Activated CD8-positive, alpha-beta memory T cell treated with anti-CD3 and anti-CD28 coated beads, Interleukin-2, amount 50 U/mL, for 4 hours (primary cell): Measurements from ENCODE around the gene SOX11.
"Not testable (repeated sequence)": the region's sequence is repeated elsewhere in the genome, so short reads cannot be mapped to it uniquely, and the experiment has no call there.

ENCODE experiments used
- DNase-seq: peaks from one replicate; pipeline ENCODE4 v3.0.0-alpha.2; 2020

Gene SOX11

DNA sequence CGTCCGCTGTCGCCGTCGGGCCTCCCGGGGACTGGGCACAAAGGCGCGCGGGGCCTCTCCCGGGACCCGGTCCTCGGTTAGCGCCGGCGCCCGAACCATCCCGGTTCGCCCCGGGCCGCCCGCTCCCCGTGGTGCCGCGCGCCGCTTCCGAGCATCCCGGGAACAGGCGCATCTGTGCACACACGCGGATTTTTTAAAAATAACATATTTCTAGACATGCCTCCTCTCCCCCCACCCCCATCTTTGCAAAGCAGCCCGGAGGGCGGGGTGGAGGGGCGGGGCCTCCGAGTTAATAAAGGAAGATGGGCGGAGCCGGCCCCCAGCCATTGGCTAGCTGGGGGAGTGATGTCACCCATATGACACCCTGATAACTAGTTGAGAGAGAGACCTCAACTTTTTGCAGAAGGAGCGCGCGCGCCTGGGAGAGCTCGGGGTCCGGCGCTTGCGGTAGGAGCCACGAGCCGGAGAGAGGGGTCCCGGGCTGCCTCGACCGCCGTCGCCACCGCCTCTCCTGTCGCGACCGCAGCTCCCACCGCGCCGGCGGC is at the start of gene SOX11:
Gene SOX11, plus strand, starts transcription at position 400 of the 545 bp plus-strand sequence. CDS start 338 bp downstream, outside the sequence.
- no peak for DNase-seq

GRCh38 chr2:5652734-5653133 is 39.5 kb upstream of the SOX11 start:
- DNase-seq: not testable (repeated sequence)

DNA sequence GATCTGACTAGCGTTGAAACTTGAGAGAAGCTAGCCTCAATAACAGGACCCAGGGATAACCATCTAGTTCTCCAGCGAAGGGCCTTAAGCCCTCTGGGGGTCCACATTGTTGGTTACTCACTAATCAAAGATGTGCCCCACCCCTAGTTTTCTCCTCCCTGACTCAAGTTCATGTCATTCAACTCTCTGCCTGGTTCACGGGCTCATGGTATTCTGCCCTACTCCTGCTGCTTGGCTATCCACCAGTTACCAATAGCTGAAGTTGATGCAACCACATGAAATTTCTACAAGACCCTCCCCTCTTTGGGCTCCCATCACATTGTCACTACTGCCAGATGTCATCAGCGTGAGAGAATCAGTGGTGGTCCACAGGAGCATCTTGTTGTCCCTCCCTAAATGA is 38.4 kb upstream of the SOX11 start:
- not testable (repeated sequence) for DNase-seq

GRCh38 chr2:5657231-5657630 is 35.0 kb upstream of the SOX11 start:
- no peak for DNase-seq

GRCh38 chr2:5660591-5660990 is 31.6 kb upstream of the SOX11 start:
- no peak for DNase-seq

- no peak for DNase-seq
Measured at GRCh38 chr2:5661362-5661761, 30.8 kb upstream of the SOX11 start.

DNA sequence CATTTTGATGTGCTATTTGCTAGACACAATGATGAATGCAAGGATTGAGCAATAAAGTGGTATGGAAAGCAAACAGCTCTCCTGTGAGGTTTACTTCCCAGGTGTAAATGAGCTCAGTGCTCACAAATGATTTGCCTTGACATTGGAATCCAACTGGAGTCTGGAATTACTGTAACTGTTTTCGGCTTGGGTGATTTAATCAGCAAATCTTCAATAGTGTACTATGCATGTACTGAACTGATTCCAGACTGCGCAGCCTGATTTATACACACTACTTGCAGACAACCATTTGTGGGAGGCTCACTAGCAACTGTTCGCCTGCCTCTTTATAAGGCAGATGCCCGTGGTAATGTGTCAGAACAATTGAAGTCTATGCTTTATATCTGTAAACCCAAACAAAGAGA is 27.9 kb upstream of the SOX11 start:
- DNase-seq: no peak

GRCh38 chr2:5665066-5665465 is 27.1 kb upstream of the SOX11 start:
- DNase-seq: no peak

DNA sequence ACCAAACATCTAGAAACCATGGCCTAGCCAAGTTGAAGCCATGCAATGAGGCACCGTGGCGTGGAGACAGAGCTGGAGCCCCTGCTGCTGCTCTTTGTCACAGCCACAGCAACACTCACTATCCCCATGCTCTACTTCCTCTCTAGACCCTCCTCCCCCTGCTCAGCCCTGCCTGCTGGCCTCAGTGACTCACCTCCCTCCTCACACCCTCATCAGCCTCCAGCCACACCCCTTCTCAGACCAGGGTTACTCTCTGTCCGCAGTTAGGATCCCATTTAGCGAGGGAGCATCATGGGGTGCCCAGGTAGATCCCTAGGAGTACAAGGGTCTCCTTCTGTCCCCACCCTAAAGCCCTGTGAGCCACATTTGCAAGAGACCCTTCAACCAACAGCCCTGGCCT is 25.4 kb upstream of the SOX11 start:
- DNase-seq: no peak

DNA sequence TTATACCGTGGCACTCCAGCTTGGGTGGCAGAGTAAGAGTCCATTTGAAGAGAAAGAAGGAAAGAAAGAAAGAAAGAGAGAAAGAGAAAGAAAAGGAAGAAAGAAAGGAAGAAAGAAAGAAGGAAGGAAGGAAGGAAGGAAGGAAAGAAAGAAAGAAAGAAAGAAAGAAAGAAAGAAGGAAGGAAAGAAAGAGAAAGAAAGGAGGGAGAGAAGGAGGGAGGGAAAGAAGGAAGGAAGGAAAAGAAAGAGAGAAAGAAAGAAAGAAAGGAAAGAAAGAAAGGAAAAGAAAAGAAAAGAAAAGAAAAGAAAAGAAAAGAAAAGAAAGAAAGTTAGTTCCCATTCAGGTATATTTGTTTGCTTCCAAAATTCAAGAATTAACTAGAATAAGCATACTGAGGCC is 24.5 kb upstream of the SOX11 start:
- DNase-seq: not testable (repeated sequence)

- no peak for DNase-seq
Measured at GRCh38 chr2:5668682-5669250, 23.4 kb upstream of the SOX11 start.

- no peak for DNase-seq
Measured at GRCh38 chr2:5672749-5673144, 19.4 kb upstream of the SOX11 start.

DNA sequence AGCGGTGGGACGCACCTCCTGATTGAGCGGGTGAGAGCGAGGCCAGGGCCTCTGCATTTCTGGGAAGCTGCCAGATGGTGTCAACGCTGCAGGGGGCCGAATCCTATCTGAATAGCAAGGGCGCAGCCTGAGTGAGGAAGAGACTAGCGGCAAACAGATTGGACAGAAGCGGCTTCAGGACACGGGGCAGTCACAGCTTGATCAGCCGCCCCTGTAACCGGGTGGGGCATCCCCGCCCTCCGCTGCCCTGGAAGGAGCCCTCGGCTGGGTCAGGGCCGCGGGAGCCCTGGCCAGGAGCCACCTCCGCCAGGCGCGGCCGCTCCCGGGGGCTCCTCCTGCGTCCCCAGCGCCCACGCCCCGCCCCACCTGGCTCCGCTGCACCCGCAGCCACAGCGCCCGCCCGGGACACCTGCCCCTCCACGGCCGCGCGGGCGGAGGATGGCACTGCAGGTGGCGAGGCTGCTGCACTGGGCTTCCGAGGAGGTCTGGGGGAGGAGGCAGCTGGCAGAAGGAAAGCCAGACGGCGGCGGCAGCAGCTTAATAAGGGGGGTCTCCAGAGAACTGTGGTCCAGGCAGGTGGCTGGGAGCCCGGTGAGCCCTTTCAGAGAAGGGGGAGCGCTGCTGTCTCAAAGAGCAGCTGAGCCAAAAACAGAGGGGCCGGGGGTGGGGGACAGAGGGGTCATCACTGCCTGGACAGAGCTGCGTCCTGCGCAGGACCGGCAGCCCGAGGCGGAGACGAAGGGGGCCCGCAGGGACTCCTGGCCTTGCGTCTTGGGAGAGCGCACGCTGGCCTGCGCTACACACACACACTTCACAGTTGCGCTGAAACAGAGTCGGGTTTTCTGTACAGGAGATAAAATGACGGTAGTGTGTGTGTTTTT is 18.8 kb upstream of the SOX11 start:
- no peak for DNase-seq

DNA sequence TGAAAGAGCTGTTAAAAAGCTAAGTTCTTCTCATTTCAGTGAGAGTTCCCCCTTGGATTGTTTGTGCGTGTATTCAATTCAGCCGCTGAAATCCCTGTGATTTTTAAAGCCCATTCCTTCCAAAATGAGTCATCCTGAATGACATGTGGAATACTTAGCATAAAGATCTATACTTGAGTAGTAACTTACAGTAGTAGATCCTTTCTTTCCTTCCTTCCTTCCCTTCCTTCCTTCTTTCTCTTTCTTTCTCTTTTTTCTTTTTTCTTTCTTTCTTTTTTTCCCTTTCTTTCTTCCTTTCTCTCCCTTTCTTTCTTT is 18.2 kb upstream of the SOX11 start:
- DNase-seq: no peak

DNA sequence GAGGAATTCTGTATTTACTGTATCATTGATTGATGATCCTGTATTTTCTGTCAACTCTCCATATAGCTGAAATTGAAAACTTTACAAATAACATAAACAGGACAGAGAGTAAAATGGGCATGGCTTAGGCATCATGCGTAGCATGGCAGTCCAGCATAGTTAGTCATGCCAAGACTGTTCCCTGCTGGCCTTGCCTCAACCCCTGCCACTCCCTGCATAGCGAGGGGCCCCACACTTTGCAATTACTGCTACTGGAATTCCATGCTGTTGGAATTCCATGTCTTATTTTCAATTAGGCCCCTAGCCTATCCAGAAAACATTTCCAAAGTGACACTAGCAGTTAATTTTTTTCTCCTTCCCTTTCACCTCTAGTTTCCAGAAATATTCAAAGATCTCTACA is 15.1 kb upstream of the SOX11 start:
- no peak for DNase-seq

DNA sequence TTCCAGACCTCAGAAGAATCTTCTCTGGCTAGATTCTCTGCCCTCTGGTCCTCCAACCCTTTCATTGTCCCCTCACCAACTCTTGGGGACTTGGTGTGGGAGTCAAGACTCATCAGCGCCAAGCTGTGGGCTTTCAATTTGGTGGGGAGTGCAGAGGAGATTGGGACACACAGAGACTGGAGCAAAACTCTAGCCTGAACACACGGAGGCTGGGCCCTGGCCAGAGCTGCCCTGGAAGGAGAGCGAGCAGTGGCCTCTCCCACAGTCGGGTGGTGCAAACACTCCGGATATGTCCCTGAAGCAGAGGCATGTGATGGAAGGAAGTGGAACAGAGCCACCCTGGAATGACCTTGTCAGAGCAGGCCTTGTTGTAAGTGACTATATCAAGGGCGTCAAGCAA is 8.7 kb upstream of the SOX11 start:
- DNase-seq: no peak

DNA sequence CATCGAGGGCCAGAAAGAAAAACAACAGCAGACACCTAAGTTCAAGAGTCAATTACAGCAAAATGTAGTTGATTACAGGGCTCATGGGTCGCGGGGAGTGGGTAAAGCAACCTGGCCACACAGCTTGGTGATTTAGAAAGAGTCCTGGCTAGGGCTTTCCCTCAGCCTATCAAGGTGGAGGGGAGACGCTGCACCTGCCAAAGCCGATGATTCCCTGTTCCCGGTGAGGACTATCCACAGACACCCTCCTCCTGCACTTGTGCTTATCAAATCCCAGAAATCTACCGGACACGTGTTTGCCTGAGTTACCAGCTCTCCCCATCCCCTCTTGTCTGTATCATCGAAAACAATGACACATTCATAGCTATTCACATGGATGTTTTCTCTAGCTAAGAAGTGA is 7.0 kb upstream of the SOX11 start:
- no peak for DNase-seq

DNA sequence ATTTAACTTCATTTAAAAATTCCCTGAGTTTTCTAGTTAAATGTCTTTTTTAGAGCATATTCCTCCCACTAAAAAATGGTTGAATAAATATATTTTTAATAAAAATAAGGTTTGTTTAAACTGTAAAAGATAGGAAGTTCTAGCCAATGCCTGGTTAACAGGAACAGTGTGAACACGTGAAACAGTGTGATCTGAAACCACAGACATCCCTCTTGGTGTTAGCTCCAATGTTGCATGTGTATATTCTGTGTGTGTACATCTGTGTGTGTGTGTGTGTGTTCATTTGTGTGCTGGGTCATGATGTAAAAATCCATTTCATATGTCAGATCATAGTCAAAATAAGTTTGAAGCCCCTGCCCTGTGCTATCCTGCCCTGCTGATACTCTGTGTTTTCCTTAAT is 6.1 kb upstream of the SOX11 start:
- no peak for DNase-seq

GRCh38 chr2:5686536-5686935 is 5.6 kb upstream of the SOX11 start:
- no peak for DNase-seq

- DNase-seq: no peak
Measured at GRCh38 chr2:5689750-5690149, 2.4 kb upstream of the SOX11 start.

- DNase-seq: no peak
Measured at GRCh38 chr2:5690286-5690685, 1.9 kb upstream of the SOX11 start.

GRCh38 chr2:5690718-5691220 is 1.4 kb upstream of the SOX11 start:
- DNase-seq: no peak

GRCh38 chr2:5691221-5691984 is 781 bp upstream of the SOX11 start:
- no peak for DNase-seq
